Skeletal muscle satellite cell (primary cell): ENCODE results near the gene OPCML.

ENCODE experiments used
- H3K27me3 ChIP-seq: 2 replicates; pipeline ENCODE4 v1.7.0; 2013; ENCODE audit warnings: low read length; ENCODE audit not compliant: control insufficient read depth, insufficient read depth
- H3K36me3 ChIP-seq: 2 replicates; pipeline ENCODE4 v1.7.0; 2013; ENCODE audit warnings: mild to moderate bottlenecking, control low read depth, low read length; ENCODE audit not compliant: insufficient read depth
- H3K4me1 ChIP-seq: 2 replicates; pipeline ENCODE4 v1.7.0; 2013; ENCODE audit warnings: low read length; ENCODE audit not compliant: control insufficient read depth, insufficient read depth
- H3K4me2 ChIP-seq: 2 replicates; pipeline ENCODE4 v1.7.0; 2013; ENCODE audit warnings: mild to moderate bottlenecking, low read length
- H3K4me3 ChIP-seq: 2 replicates; pipeline ENCODE4 v1.7.0; 2013; ENCODE audit warnings: low read length
- H3K9ac ChIP-seq: 2 replicates; pipeline ENCODE4 v1.7.0; 2013; ENCODE audit warnings: mild to moderate bottlenecking, low read depth, low read length, moderate library complexity
- H3K9me3 ChIP-seq: replicated peaks from 2 replicates; pipeline ENCODE4 v1.7.0; 2013; ENCODE audit warnings: mild to moderate bottlenecking, control low read depth, low read length

The OPCML gene

DNA sequence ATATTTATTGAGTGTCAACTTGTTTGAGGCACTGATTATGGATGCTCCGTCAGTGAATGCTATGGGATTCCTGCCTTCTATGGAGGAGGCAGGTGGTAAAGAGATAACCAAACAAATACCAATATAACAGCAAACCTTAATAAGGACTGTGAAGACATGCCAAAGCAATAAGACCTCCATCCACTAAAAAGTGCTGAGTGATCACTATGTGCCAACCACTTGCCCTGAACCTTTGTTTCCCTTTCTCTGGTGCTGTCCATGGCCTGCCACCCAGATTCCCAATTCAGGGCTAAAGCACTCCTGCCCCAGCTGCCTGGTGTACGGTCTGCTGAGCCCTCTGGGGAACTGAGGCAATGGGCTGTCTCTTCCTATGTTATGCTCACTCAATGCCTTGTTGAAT lies 1074.9 kb downstream of the OPCML start:
- H3K9ac ChIP-seq: no peak overlapping the region
- H3K4me1 ChIP-seq: peaks cover 2% of the 10 kb centered on the region
- H3K9me3 ChIP-seq: no peaks in the 10 kb centered on the region
- H3K36me3 ChIP-seq: no peaks in the 10 kb centered on the region
- H3K4me3 ChIP-seq: no peak overlapping the region
- H3K27me3 ChIP-seq: no peaks in the 10 kb centered on the region
- H3K4me2 ChIP-seq: no peak overlapping the region

DNA sequence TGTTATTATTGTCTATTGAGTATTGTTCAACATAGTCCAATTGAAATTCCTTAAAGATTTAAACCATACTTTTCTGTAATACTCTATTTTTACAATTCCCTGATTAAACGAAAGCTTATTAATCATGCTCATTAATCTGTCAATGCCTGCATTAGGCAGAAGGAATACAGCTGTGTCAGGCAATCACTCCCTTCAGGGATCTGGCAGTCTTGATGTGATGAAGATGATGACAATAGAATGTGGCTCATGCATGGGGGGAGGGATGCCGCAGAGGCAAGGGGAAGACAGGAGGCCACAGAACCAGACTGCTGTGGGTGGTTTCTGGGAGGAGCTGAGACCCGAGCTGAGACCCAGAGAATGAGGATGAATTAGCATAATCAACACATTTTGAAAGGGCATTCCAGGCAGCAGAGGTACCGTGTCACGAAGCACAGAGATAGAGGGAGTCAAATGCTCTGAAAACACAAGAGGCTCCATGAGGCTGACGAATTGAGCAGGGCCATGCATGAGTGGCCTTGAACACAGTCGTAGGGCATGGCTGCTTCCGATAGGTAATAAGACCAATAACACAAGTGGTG lies 1075.5 kb downstream of the OPCML start:
- no peak overlapping the region for H3K9ac ChIP-seq
- H3K27me3 ChIP-seq: no peaks in the 10 kb centered on the region
- no peaks in the 10 kb centered on the region for H3K9me3 ChIP-seq
- H3K4me2 ChIP-seq: no peak overlapping the region
- H3K4me1 ChIP-seq: peaks cover 2% of the 10 kb centered on the region
- no peaks in the 10 kb centered on the region for H3K36me3 ChIP-seq
- no peak overlapping the region for H3K4me3 ChIP-seq

DNA sequence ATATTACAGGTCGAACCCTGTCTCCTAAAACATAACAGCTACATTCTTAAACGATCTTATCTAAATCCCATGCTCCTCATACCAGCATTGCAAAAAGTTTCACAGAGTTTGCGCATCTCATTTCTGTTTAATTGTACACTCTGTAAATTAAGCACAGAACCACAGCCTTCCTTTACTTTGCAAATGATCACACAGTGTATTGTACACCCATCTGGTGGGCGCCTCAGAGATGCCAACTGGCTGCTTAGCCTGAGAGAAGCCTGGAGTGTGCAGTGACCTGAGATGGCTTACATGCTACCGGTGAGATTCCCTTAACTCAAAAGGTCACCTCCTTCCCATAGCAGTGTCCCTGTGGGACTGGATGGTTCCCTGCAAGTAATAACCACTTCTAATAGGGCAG lies 1077.3 kb downstream of the OPCML start:
- Histone ChIP-seq H3K4me3 (no peak overlapping the region), H3K27me3 (no peaks in the 10 kb centered on the region), H3K9ac (no peak overlapping the region), H3K9me3 (no peaks in the 10 kb centered on the region), H3K36me3 (no peaks in the 10 kb centered on the region), H3K4me1 (peaks cover 2% of the 10 kb centered on the region), H3K4me2 (no peak overlapping the region)

DNA sequence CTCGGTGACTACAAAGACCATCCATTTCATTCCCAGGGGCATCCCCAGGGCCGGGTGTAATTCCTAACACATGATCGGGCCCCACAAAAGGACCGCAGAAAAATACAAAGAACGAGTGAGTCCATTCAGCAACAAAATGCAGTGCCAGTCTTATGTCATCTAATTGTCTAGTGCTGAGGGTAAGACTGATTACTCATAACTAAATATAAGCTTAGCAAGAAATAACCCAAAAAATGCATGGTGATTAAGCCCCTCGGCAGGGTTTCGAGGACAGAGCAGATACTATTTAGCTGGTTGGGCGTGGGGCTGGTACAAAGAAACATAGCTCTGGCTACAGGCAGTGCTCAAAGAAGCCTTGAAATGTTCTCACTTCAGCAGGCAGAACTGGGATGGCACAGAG lies 1078.9 kb downstream of the OPCML start:
- H3K36me3 ChIP-seq: no peaks in the 10 kb centered on the region
- H3K4me1 ChIP-seq: peaks cover 3% of the 10 kb centered on the region
- no peak overlapping the region for H3K4me2 ChIP-seq
- H3K9me3 ChIP-seq: no peaks in the 10 kb centered on the region
- H3K9ac ChIP-seq: no peak overlapping the region
- H3K4me3 ChIP-seq: no peak overlapping the region
- H3K27me3 ChIP-seq: no peaks in the 10 kb centered on the region

DNA sequence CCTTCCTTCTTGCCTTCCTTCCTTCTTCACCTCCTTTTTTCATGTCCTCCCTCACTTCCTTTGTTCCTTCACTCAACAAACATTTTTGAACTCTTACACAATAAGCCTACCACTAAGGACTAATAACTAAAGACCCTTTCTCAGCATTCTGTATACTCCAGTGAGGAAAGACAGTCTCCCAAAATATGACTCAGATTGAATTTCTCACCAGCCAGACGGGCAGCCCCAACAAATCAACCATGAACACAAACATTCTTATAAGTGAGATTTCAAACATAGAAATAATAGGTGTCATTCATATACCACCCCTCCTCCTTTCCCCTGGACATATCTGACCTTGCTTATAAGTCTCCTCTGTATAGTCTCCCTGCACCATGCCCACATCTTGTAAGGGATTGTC lies 1079.7 kb downstream of the OPCML start:
- Histone ChIP-seq H3K27me3 (no peaks in the 10 kb centered on the region), H3K9me3 (no peaks in the 10 kb centered on the region), H3K36me3 (no peaks in the 10 kb centered on the region), H3K4me1 (peaks cover 7% of the 10 kb centered on the region), H3K4me2 (no peak overlapping the region), H3K9ac (no peak overlapping the region), H3K4me3 (no peak overlapping the region)

DNA sequence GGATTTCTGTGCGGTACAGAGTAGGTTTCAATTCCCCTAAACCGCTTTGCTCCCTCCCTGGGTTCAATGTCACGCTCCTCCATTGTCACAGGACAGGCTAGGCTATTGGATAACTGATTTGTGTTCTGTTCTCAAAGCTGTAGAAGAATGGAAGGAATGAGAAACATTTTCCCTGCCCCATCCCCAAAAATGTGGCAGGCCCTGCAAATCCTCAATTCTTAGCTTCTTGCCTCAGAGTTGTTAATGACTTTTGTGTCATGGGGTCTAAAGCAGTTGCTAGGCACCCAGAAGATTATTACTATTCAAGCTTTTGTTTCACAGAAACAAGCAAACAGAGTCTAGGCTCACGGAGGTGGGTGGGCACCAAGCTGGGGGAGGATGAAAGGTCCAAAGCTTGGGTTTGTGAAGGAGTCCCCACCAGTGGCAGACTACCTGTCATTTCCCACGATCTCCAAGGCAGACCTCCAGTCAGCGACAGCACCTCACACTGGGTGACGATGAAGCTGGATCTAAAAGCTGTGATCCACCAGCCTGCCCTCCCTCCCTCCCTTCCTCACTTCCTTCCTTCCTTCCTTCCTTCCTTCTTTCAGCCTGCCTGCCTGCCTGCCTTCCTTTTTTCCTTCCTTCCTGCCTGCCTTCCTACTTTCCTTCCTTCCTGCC lies 1080.2 kb downstream of the OPCML start:
- H3K4me3 ChIP-seq: no peak overlapping the region
- H3K9ac ChIP-seq: no peak overlapping the region
- no peak overlapping the region for H3K4me2 ChIP-seq
- peaks cover 7% of the 10 kb centered on the region for H3K4me1 ChIP-seq
- H3K9me3 ChIP-seq: no peaks in the 10 kb centered on the region
- no peaks in the 10 kb centered on the region for H3K27me3 ChIP-seq
- H3K36me3 ChIP-seq: no peaks in the 10 kb centered on the region

DNA sequence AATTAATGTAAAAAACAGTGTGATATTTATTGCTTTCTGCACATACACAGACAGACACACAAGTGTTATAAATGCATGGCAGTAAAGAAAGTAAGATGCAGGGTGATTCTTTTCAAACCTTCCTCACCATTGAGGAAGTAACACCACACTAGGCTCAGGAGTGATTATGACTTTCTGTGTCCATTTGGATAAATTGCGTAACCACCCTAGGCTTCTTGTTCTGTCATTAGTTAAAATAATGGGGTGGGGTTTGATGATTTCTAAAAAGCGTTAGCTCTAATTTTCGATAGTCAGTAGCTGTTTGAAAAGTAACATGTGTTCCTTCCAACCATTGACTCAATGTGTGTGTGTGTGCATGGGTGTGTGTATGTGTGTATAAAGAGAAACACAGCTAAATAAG lies 1081.7 kb downstream of the OPCML start:
- peaks cover 7% of the 10 kb centered on the region for H3K4me1 ChIP-seq
- H3K36me3 ChIP-seq: no peaks in the 10 kb centered on the region
- no peaks in the 10 kb centered on the region for H3K9me3 ChIP-seq
- no peak overlapping the region for H3K4me2 ChIP-seq
- no peak overlapping the region for H3K4me3 ChIP-seq
- no peak overlapping the region for H3K9ac ChIP-seq
- no peaks in the 10 kb centered on the region for H3K27me3 ChIP-seq

DNA sequence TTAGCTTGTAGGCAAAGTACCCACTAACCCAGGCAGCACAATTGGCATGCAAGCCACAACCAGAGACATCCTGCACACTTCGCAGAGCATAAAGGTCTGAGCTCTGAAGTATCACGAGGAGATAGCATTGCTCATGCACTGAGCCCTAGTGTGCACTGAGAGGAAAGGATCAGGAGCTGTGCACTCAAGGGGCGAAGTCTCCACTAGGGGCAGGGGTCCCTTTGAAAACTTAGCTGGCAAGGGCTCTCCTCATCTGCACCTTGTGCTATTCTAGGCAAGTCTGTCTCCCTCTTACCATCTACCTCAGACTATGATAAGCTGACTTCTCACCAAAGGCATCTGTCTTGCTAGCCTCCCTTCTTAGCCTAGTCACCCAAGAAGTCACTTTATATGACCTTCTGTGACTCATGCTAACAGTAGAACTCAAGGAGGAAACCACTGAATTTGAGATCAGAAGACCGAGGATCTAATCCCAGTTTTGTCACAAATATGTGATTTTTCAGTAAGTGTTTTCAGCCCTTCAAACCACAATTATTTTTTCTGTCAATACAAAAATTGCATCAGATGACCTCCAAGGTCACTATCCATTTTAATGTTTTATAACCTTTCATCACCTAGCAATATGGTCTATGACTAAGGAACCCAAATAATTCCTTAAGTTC lies 1083.8 kb downstream of the OPCML start:
- Histone ChIP-seq H3K9me3 (no peaks in the 10 kb centered on the region), H3K4me3 (no peak overlapping the region), H3K27me3 (no peaks in the 10 kb centered on the region), H3K36me3 (no peaks in the 10 kb centered on the region), H3K4me2 (no peak overlapping the region), H3K9ac (no peak overlapping the region), H3K4me1 (peaks cover 4% of the 10 kb centered on the region)

DNA sequence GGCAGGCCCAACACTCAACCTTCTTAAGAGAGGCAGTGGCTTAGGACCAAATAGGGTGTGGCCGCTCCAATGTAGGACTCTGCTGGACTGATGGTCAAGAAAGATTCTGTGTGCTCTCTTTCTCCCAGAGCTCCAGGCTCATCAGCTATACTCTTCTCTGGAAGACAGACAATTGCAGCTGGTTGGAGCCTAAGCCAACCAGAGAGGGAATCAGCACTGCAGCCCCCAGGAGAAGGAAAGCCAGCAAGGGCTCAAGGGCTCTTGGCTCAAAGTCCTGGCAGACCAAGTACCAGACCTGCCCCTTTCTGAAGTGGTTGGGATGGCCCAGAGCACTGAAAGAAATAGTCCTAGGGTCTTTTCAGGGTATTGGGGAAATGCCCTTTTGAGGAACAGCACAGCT lies 1084.5 kb downstream of the OPCML start:
- no peaks in the 10 kb centered on the region for H3K36me3 ChIP-seq
- no peaks in the 10 kb centered on the region for H3K27me3 ChIP-seq
- H3K9me3 ChIP-seq: no peaks in the 10 kb centered on the region
- no peak overlapping the region for H3K4me2 ChIP-seq
- H3K4me1 ChIP-seq: peaks cover 4% of the 10 kb centered on the region
- no peak overlapping the region for H3K4me3 ChIP-seq
- H3K9ac ChIP-seq: no peak overlapping the region

DNA sequence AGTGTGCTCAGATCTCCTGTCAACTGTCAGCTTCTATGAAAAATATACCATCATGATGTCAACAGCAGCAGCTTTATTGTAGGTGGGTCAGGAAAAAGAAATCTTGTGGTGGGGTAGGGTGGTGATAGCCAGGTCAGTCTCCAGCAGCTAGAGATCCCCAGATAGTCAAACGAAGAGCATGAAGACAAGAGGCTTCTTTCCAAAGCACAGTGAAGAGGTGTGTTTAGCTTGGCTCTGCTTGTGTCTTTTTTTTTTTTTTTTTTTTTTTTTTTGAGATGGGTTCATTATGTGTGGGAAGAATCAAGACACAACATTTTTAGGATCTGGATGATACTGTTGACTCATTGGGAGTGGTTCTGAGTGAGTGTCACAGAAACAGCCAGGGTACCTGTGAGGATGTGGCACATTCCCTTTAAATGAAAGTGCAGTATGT lies 1086.4 kb downstream of the OPCML start:
- H3K36me3 ChIP-seq: no peaks in the 10 kb centered on the region
- no peak overlapping the region for H3K4me2 ChIP-seq
- H3K4me3 ChIP-seq: no peak overlapping the region
- no peaks in the 10 kb centered on the region for H3K9me3 ChIP-seq
- no peak overlapping the region for H3K9ac ChIP-seq
- H3K4me1 ChIP-seq: peaks cover 4% of the 10 kb centered on the region
- peaks cover 4% of the 10 kb centered on the region for H3K27me3 ChIP-seq

DNA sequence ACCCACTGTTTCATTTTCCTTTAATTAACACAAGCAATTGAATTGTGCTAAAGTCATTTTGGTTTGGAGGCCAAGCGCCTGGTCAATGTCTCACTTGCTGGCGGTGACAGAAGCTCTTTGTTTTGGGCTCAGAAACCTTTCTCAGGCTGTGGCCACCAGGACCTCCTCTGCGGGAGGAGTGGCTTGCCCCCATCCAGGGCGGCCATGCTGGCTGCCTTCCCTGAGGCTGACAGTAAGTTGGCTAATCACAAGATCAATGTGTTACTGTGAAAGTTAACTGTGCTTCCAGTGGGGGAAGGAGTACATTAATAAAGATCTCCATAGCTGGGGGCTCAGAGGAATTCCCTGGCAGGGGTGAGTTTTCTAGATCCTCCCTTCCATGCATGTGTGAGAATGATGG lies 1087.4 kb downstream of the OPCML start:
- Histone ChIP-seq H3K27me3 (peaks cover 4% of the 10 kb centered on the region), H3K4me2 (no peak overlapping the region), H3K36me3 (no peaks in the 10 kb centered on the region), H3K9ac (no peak overlapping the region), H3K4me1 (peaks cover 4% of the 10 kb centered on the region), H3K9me3 (no peaks in the 10 kb centered on the region), H3K4me3 (no peak overlapping the region)
